Spleen (tissue), 7 donors: ENCODE measurements around the gene TMEM130.
A peak's percentile ranks its signal among the peaks of the same experiment; 100 is the strongest.

Experiments used
- CTCF ChIP-seq, 11 experiments: fragments of 200-600 bp in 7 of 11; fragments of 450-650 bp in 4 of 11; sonication (generic) in 4 of 11; IDR thresholded peaks in 8 of 11; conservative IDR thresholded peaks in 3 of 11; 1 replicate in 7 of 11; 2 replicates in 4 of 11; pipeline versions ENCODE4 v1.4.0 to v1.8.0; 2016 to 2021; ENCODE audit warnings: antibody characterized with exemption in 11 of 11, inconsistent platforms in 4 of 11, mild to moderate bottlenecking in 1 of 11
- POLR2A ChIP-seq, 3 donors: fragments of 450-650 bp; IDR thresholded peaks; one replicate each; pipeline ENCODE4 v1.5.1; 2017; ENCODE audit warnings: antibody characterized with exemption in 3 of 3, mild to moderate bottlenecking in 1 of 3
- POLR2AphosphoS5 ChIP-seq, 3 donors: sonication (generic); formaldehyde crosslinking; IDR thresholded peaks; one replicate each; pipeline ENCODE4 v1.5.1; 2017; ENCODE audit warnings: antibody characterized with exemption in 3 of 3
- donor health status: DM: no; HTN: no; CAD: no; lungs with moderate emphysema.
- donor health status: DM: no; HTN: no; CAD: no.
- donor health status: DM: no; HTN: no; CAD: no.

GRCh38 chr7:98917331-98917730 lies 47.5 kb upstream of the TMEM130 start:
- TF ChIP-seq CTCF (IDR thresholded peaks at IDR 0.05 in 8 of 11, conservative IDR thresholded peaks at IDR 0.05 in 3 of 11) (no peak), POLR2AphosphoS5 (IDR thresholded peaks at IDR 0.05) (peak in 1 of 3 donors; percentile 16), POLR2A (IDR thresholded peaks at IDR 0.05) (no peak)
